SH-SY5Y (cell line): ENCODE data around the gene EREG.

Experiments
- GATA2 ChIP-seq: IDR thresholded peaks from 2 replicates; pipeline ENCODE4 v1.6.1; 2011; ENCODE audit warnings: mild to moderate bottlenecking, low read depth, low read length
- GATA3 ChIP-seq: IDR thresholded peaks from 2 replicates; pipeline ENCODE4 v1.6.1; 2011; ENCODE audit warnings: low read depth, mild to moderate bottlenecking, low read length, moderate library complexity

GRCh38 chr4:74329307-74329706 is 35.6 kb upstream of the EREG start:
- TF ChIP-seq GATA2 (no peak), GATA3 (no peak)
